Naive thymus-derived CD8-positive, alpha-beta T cell (primary cell): ENCODE results near the gene HMOX2. TPM values are rescaled to one million over a fixed set of nuclear protein-coding genes. Genes with fewer than 3 reads are reported as not detected.

ENCODE experiments used
- ATAC-seq, 2 donors: fragments of 150-1000 bp; cut with Tn5 transposase in 1 of 2; sonication (Bioruptor Pico), chemical (Tn5 transposase) in 1 of 2; 1 replicate in 1 of 2; 2 replicates in 1 of 2; pipeline ENCODE4 v1.10.0; 2021; ENCODE audit warnings: mild to moderate bottlenecking in 2 of 2, moderate library complexity in 2 of 2
- POLR2A ChIA-PET: fragments of 350-600 bp; sonication (Branson Sonifier 250); formaldehyde crosslinking; loops from one replicate; lab custom pipeline; 2021; ENCODE audit warnings: antibody characterized with exemption; lab: Charles Lee
- DNase-seq, 10 donors: peaks; one replicate each; pipeline versions ENCODE4 v3.0.0 to v3.0.0-alpha.2; 2020 to 2022
- H3K27ac Mint-ChIP-seq, 10 donors: one replicate each; pipeline ENCODE4 v1.8.0; 2020 to 2022; ENCODE audit warnings: mild to moderate bottlenecking in 10 of 10, mixed read lengths in 10 of 10, moderate library complexity in 4 of 10, inconsistent platforms in 1 of 10
- H3K27me3 Mint-ChIP-seq, 5 donors: one replicate each; pipeline ENCODE4 v1.8.0; 2021 to 2022; ENCODE audit warnings: mixed read lengths in 5 of 5
- H3K36me3 Mint-ChIP-seq, 3 donors: one replicate each; pipeline ENCODE4 v1.8.0; 2020 to 2022; ENCODE audit warnings: mixed read lengths in 3 of 3, mild to moderate bottlenecking in 2 of 3, inconsistent platforms in 1 of 3
- H3K4me1 Mint-ChIP-seq, 4 donors: one replicate each; pipeline ENCODE4 v1.8.0; 2021 to 2022; ENCODE audit warnings: mixed read lengths in 4 of 4
- H3K4me3 Mint-ChIP-seq, 10 donors: one replicate each; pipeline ENCODE4 v1.8.0; 2020 to 2022; ENCODE audit warnings: mild to moderate bottlenecking in 10 of 10, mixed read lengths in 10 of 10, moderate library complexity in 6 of 10, inconsistent platforms in 1 of 10
- H3K9me3 Mint-ChIP-seq, 9 donors: one replicate each; pipeline ENCODE4 v1.8.0; 2020 to 2022; ENCODE audit warnings: mixed read lengths in 9 of 9, mild to moderate bottlenecking in 3 of 9, inconsistent platforms in 1 of 9, moderate library complexity in 1 of 9
- polyA plus RNA-seq, 3 donors: library from polyadenylated mRNA; unstranded; fragments of 300-500 nt; fragmentation: Illumina TruSeq; gene quantifications; one replicate each; pipeline ENCODE4 v1.2.3, GENCODE V29; 2021
- total RNA-seq, 8 experiments: library from RNA in 2 of 8; stranded (reverse) in 2 of 8; gene quantifications; one replicate each; pipeline ENCODE4 v1.2.3 and lab custom pipeline; 2021 to 2026

The HMOX2 gene
- total and polyA plus RNA-seq, 5 experiments from 2014 or later, result 64.3 to 210 (median 123) TPM

DNA sequence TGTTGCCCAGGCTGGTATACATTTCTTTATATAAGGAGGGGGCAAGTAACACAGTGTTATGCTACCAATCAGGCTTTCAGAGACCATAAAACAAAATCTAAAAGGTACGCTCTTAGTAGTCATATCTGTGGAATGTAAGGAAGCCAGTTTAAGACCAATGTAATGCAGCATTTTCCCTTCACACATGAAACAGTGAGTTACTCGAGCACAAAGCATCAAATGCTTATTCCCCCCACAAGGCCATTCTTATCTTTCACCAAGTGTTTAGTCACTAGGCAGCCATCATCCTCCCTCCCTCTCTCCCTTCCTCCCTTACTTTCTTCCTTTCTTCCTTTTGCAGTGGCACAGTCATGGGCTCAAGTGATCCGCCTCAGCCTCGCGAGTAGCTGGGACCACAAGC is 12.8 kb downstream of the HMOX2 start:
- Mint-ChIP-seq H3K9me3 (no peaks in the 10 kb centered on the region), H3K4me1 (peaks cover 28 to 81% (median 71%) of the 10 kb centered on the region in 4 donors), H3K4me3 (peak overlapping the region; percentile 54 to 78 (median 74)), H3K27ac (peak overlapping the region; percentile 91 to 99 (median 96)), H3K36me3 (peaks cover 5 to 65% (median 22%) of the 10 kb centered on the region in 3 donors), H3K27me3 (no peaks in the 10 kb centered on the region)
- POLR2A ChIA-PET, result interaction anchor here (0.6 to 10.1 kb wide), 5 partner anchors 13 to 74 kb away, joined by 3 to 207 read pairs (median 5); partner anchors contain the start of genes HMOX2 and NMRAL1
- ATAC-seq (peak in 1 of 2 donors; percentile 1), DNase-seq (no peak)

DNA sequence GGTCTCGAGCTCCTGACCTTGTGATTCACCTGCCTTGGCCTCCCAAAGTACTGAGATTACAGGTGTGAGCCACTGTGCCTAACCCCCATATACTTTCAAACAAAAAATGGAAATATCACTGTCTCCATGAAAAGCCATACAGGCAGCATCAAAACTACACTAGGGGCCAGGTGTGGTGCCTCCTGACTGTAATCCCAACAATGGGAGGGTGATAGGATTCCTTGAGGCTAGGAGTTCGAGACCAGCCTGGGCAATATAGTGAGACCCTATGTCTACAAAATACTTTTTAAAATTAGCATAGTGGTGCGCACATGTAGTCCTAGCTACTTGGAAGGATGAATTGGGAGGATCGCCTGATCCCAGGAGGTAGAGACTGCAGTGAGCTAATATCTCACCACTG is 15.7 kb downstream of the HMOX2 start:
- Mint-ChIP-seq H3K4me1 (peaks cover 30 to 90% (median 80%) of the 10 kb centered on the region in 4 donors), H3K27me3 (no peaks in the 10 kb centered on the region), H3K36me3 (peaks cover 0 to 51% (median 9%) of the 10 kb centered on the region in 3 donors), H3K9me3 (no peaks in the 10 kb centered on the region), H3K27ac (peak overlapping the region; percentile 91 to 99 (median 96)), H3K4me3 (peak overlapping the region in 3 of 10 donors; percentile 7 to 41 (median 13))
- ATAC-seq, result no peak
- POLR2A ChIA-PET, result interaction anchor here (0.9 to 7.9 kb wide), 4 partner anchors 8 to 15 kb away, joined by 3 to 120 read pairs (median 18); partner anchors contain the start of genes HMOX2 and NMRAL1
- no peak for DNase-seq

- peaks cover 42 to 93% (median 88%) of the 10 kb centered on the region in 4 donors for H3K4me1 Mint-ChIP-seq
- ATAC-seq (peak in 1 of 2 donors; percentile 10), DNase-seq (no peak)
- H3K9me3 Mint-ChIP-seq, result no peaks in the 10 kb centered on the region
- peak overlapping the region; percentile 78 to 99 (median 88) for H3K27ac Mint-ChIP-seq
- peak overlapping the region in 4 of 10 donors; percentile 0 to 48 (median 26) for H3K4me3 Mint-ChIP-seq
- POLR2A ChIA-PET, result interaction anchor here (0.7 to 3.9 kb wide), 5 partner anchors 10 to 19 kb away, joined by 3 to 24 read pairs (median 4); partner anchors contain the start of gene HMOX2
- H3K27me3 Mint-ChIP-seq, result no peaks in the 10 kb centered on the region
- H3K36me3 Mint-ChIP-seq, result peaks cover 0 to 61% (median 1%) of the 10 kb centered on the region in 3 donors
These were observed 18.7 kb downstream of the HMOX2 start for GRCh38 chr16:4494746-4495490.

DNA sequence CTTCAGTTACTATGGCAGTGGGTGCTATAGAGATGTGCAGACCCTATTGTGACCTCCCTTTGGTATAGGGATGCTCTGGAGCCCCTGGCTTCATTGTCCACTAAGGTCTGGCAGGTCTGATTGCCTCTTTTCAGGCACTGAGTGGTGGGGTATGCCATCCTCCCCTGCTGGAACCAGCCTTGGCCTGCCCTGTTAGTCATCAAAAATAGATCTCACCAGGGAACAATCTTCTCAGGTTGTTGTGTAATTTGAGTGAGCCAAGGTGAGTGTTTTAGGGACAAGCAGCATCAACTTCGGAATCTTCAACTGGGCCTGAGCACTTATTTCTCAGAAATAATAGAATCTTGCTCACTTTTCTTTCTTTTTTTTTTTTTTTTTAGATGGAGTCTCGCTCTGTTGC is 19.6 kb downstream of the HMOX2 start:
- Mint-ChIP-seq H3K4me3 (peak overlapping the region in 1 of 10 donors; percentile 46), H3K4me1 (peaks cover 43 to 93% (median 88%) of the 10 kb centered on the region in 4 donors), H3K27ac (peak overlapping the region; percentile 24 to 99 (median 84)), H3K9me3 (no peaks in the 10 kb centered on the region), H3K36me3 (peaks cover 0 to 54% (median 0%) of the 10 kb centered on the region in 3 donors), H3K27me3 (no peaks in the 10 kb centered on the region)
- DNase-seq (no peak), ATAC-seq (no peak)
- POLR2A ChIA-PET, result interaction anchor here (0.6 to 14.9 kb wide), 5 partner anchors 9 to 77 kb away, joined by 3 to 207 read pairs (median 4); no protein-coding TSS in a partner anchor

- no peaks in the 10 kb centered on the region for H3K27me3 Mint-ChIP-seq
- ATAC-seq, result no peak
- DNase-seq, result no peak
- H3K36me3 Mint-ChIP-seq, result peaks cover 0 to 49% (median 0%) of the 10 kb centered on the region in 3 donors
- POLR2A ChIA-PET, result interaction anchor here (0.6 to 14.9 kb wide), 5 partner anchors 9 to 78 kb away, joined by 3 to 207 read pairs (median 4); no protein-coding TSS in a partner anchor
- no peaks in the 10 kb centered on the region for H3K9me3 Mint-ChIP-seq
- H3K4me3 Mint-ChIP-seq, result peak overlapping the region in 2 of 10 donors; percentile 12 to 45
- H3K27ac Mint-ChIP-seq, result peak overlapping the region in 9 of 10 donors; percentile 38 to 99 (median 81)
- H3K4me1 Mint-ChIP-seq, result peaks cover 42 to 93% (median 88%) of the 10 kb centered on the region in 4 donors
These were observed 20.1 kb downstream of the HMOX2 start for GRCh38 chr16:4496305-4496704.

GRCh38 chr16:4498546-4499195 is 22.5 kb downstream of the HMOX2 start:
- Mint-ChIP-seq H3K36me3 (peaks cover 0 to 36% (median 0%) of the 10 kb centered on the region in 3 donors), H3K4me1 (peaks cover 50 to 96% (median 93%) of the 10 kb centered on the region in 4 donors), H3K9me3 (no peaks in the 10 kb centered on the region), H3K27ac (peak overlapping the region; percentile 49 to 99 (median 75)), H3K4me3 (peak overlapping the region in 6 of 10 donors; percentile 10 to 69 (median 34)), H3K27me3 (no peaks in the 10 kb centered on the region)
- DNase-seq (no peak), ATAC-seq (no peak)
- POLR2A ChIA-PET, result interaction anchor here (0.7 to 15.5 kb wide), 3 partner anchors 13 to 40 kb away, joined by 3 to 324 read pairs (median 207); partner anchors contain the start of genes HMOX2 and NMRAL1

GRCh38 chr16:4499196-4499555 is 23.0 kb downstream of the HMOX2 start:
- Mint-ChIP-seq H3K27ac (peak overlapping the region; percentile 7 to 99 (median 74)), H3K4me3 (peak overlapping the region in 6 of 10 donors; percentile 10 to 69 (median 30)), H3K4me1 (peaks cover 53 to 96% (median 94%) of the 10 kb centered on the region in 4 donors), H3K36me3 (peaks cover 0 to 36% (median 0%) of the 10 kb centered on the region in 3 donors), H3K9me3 (no peaks in the 10 kb centered on the region), H3K27me3 (no peaks in the 10 kb centered on the region)
- DNase-seq, result no peak
- POLR2A ChIA-PET, result interaction anchor here (14.9 to 15.5 kb wide), 2 partner anchors 13 to 24 kb away, joined by 207 to 324 read pairs; partner anchors contain the start of genes HMOX2 and NMRAL1
- no peak for ATAC-seq

- DNase-seq (no peak), ATAC-seq (no peak)
- POLR2A ChIA-PET, result interaction anchor here (0.9 to 15.5 kb wide), 4 partner anchors 9 to 37 kb away, joined by 3 to 324 read pairs (median 105); partner anchors contain the start of genes HMOX2 and NMRAL1
- H3K4me3 Mint-ChIP-seq, result peak overlapping the region in 3 of 10 donors; percentile 1 to 62 (median 60)
- peak overlapping the region; percentile 70 to 100 (median 90) for H3K27ac Mint-ChIP-seq
- H3K4me1 Mint-ChIP-seq, result peaks cover 50 to 95% (median 92%) of the 10 kb centered on the region in 4 donors
- H3K27me3 Mint-ChIP-seq, result no peaks in the 10 kb centered on the region
- peaks cover 0 to 36% (median 0%) of the 10 kb centered on the region in 3 donors for H3K36me3 Mint-ChIP-seq
- no peaks in the 10 kb centered on the region for H3K9me3 Mint-ChIP-seq
These were observed 24.1 kb downstream of the HMOX2 start for GRCh38 chr16:4500272-4500671.

- peak overlapping the region in 7 of 10 donors; percentile 59 to 82 (median 70) for H3K4me3 Mint-ChIP-seq
- POLR2A ChIA-PET, result interaction anchor here (0.9 to 15.5 kb wide), 5 partner anchors 8 to 193 kb away, joined by 4 to 324 read pairs (median 13); partner anchors contain the start of genes HMOX2, NMRAL1 and NUDT16L1
These were observed 24.9 kb downstream of the HMOX2 start for GRCh38 chr16:4501071-4501478.

GRCh38 chr16:4505356-4506147 is 29.4 kb downstream of the HMOX2 start:
- ATAC-seq (peak; percentile 87 to 90), DNase-seq (peak; percentile 58 to 95 (median 83))
- Mint-ChIP-seq H3K27ac (peak overlapping the region; percentile 95 to 100 (median 99)), H3K36me3 (peaks cover 0 to 45% (median 7%) of the 10 kb centered on the region in 3 donors), H3K27me3 (no peaks in the 10 kb centered on the region), H3K4me1 (peaks cover 35 to 76% (median 67%) of the 10 kb centered on the region in 4 donors), H3K9me3 (no peaks in the 10 kb centered on the region), H3K4me3 (peak overlapping the region; percentile 64 to 87 (median 80))
- POLR2A ChIA-PET, result interaction anchor here (0.7 to 15.5 kb wide), 15 partner anchors 9 to 119 kb away, joined by 3 to 324 read pairs (median 11); partner anchors contain the start of genes CDIP1, CORO7, HMOX2 and MGRN1

More at GRCh38 chr16:4501071-4501478, 24.9 kb downstream of the HMOX2 start:
- ATAC-seq (no peak), DNase-seq (no peak)
- Mint-ChIP-seq H3K4me1 (peaks cover 52 to 95% (median 92%) of the 10 kb centered on the region in 4 donors), H3K27ac (peak overlapping the region in 9 of 10 donors; percentile 87 to 100 (median 94)), H3K27me3 (no peaks in the 10 kb centered on the region), H3K9me3 (no peaks in the 10 kb centered on the region), H3K36me3 (peaks cover 0 to 31% (median 0%) of the 10 kb centered on the region in 3 donors)

- Mint-ChIP-seq H3K27me3 (no peaks in the 10 kb centered on the region), H3K27ac (peak overlapping the region; percentile 95 to 100 (median 99)), H3K4me1 (peaks cover 36 to 70% (median 65%) of the 10 kb centered on the region in 4 donors), H3K36me3 (peaks cover 0 to 54% (median 9%) of the 10 kb centered on the region in 3 donors), H3K4me3 (peak overlapping the region; percentile 64 to 87 (median 80)), H3K9me3 (no peaks in the 10 kb centered on the region)
- POLR2A ChIA-PET, result interaction anchor here (1.0 to 15.5 kb wide), 11 partner anchors 8 to 118 kb away, joined by 3 to 324 read pairs (median 12); partner anchors contain the start of genes CORO7, HMOX2, MGRN1 and NMRAL1
- ATAC-seq, result peak; percentile 27 to 33
- peak in 9 of 10 donors; percentile 44 to 78 (median 58) for DNase-seq
These were observed 30.3 kb downstream of the HMOX2 start for GRCh38 chr16:4506450-4506849.
